SK-N-MC (cell line): Measurements from ENCODE around the gene KAT6B.
A peak's percentile ranks its signal among the peaks of the same experiment; 100 is the strongest.

Source experiments
- DNase-seq: peaks from one replicate; pipeline ENCODE4 v3.0.0-alpha.2; 2011; ENCODE audit warnings: low read depth, low spot score
- H3K27ac ChIP-seq: fragments of 200-600 bp; sonication (generic); 2 replicates; pipeline ENCODE4 v1.5.1; 2016; ENCODE audit warnings: mixed run types
- H3K36me3 ChIP-seq: fragments of 200-600 bp; sonication (generic); 2 replicates; pipeline ENCODE4 v1.6.1; 2017; ENCODE audit warnings: antibody characterized with exemption, low read length, mixed read lengths; ENCODE audit not compliant: insufficient read depth
- H3K4me3 ChIP-seq: fragments of 200-600 bp; sonication (generic); 2 replicates; pipeline ENCODE4 v1.5.1; 2016
- H3K9ac ChIP-seq: fragments of 200-600 bp; sonication (generic); 2 replicates; pipeline ENCODE4 v1.8.0; 2017; ENCODE audit warnings: mixed run types, mixed read lengths; ENCODE audit not compliant: insufficient read length
- H3K9me3 ChIP-seq: fragments of 200-600 bp; sonication (generic); 2 replicates; pipeline ENCODE4 v1.6.1; 2017; ENCODE audit warnings: low read depth, mild to moderate bottlenecking, antibody characterized with exemption, low read length, moderate library complexity, mixed read lengths
- EZH2 ChIP-seq: fragments of 200-600 bp; sonication (generic); IDR thresholded peaks from one replicate; pipeline ENCODE4 v1.6.1; 2017; ENCODE audit warnings: antibody characterized with exemption
- FOXP2 ChIP-seq: optimal IDR thresholded peaks from 2 replicates; pipeline ENCODE3; 2011; ENCODE audit warnings: mild to moderate bottlenecking, moderate library complexity; ENCODE audit not compliant: insufficient read depth; ENCODE audit errors: extremely low read length, control extremely low read depth
- POLR2AphosphoS5 ChIP-seq: IDR thresholded peaks from 2 replicates; pipeline ENCODE4 v1.6.1; 2012; ENCODE audit warnings: mild to moderate bottlenecking, low read depth, low read length, borderline replicate concordance

The KAT6B gene

DNA sequence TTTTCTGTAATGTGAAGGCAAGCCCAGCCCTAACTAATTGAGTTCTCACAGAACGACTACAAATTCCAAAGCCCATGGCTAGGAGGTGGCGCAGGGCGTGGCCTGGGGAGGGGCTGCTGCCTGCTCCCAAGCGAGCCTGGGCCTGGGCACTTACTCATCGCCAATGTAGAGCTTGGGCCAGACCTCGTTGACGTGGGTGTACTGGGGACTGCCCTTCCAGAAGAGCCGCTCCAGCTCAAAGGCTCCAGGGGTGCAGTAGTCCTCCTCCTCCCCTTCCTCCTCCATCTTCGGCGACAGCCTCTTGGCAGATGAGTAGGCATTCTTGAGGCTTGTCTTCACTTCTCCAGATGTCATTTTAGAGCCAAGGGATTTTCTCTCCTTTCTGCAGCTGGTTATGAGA, 231.8 kb downstream of the KAT6B start:
- H3K36me3 ChIP-seq: no peaks in the 10 kb centered on the region
- H3K9me3 ChIP-seq: no peaks in the 10 kb centered on the region
- H3K4me3 ChIP-seq: no peak overlapping the region
- no peak overlapping the region for H3K9ac ChIP-seq
- no peak for TF ChIP-seq POLR2AphosphoS5
- TF ChIP-seq FOXP2: no peak
- TF ChIP-seq EZH2: no peak
- no peak for DNase-seq
- no peak overlapping the region for H3K27ac ChIP-seq

DNA sequence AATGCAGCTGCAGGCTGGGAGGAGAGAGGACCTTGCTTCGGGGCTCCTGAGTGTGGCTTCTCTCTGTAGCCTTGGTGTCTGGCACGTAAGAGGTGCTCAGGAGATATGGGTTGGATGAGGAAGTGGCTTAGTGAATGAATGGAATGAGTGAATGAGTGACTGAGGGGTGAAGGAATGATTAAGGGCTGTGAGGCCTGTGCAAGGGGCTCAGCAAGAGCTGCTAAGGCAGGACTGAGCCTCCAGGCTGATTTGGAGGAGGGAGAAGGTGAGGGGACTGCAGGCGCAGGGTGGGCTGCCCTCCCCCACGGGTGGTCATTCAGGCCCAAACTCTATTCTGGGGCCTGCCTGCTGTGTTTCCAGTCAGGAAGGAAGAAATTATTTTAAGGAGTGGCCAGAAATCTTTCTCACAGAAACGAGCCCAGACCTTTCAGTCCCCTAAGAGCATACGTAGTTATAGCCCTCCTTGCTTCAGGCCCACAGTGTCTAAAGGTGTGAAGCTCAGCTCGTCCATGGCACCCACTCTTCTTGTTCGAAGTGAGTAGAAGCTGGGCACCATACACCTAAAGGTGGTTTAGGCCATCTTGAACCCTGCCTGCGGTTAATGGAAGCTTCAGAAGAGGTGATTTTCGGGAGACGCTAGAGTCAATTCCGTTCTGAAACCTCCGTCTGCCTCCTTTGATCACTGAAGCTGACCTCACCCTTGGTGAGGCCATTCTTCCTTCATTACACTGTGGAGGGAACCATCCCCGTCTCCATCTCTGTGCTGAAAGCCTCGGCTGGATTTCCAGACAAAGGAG, 235.5 kb downstream of the KAT6B start:
- no peak overlapping the region for H3K4me3 ChIP-seq
- H3K9ac ChIP-seq: no peak overlapping the region
- TF ChIP-seq EZH2 (no peak), POLR2AphosphoS5 (no peak), FOXP2 (no peak)
- no peaks in the 10 kb centered on the region for H3K36me3 ChIP-seq
- DNase-seq: no peak
- H3K9me3 ChIP-seq: no peaks in the 10 kb centered on the region
- H3K27ac ChIP-seq: no peak overlapping the region

DNA sequence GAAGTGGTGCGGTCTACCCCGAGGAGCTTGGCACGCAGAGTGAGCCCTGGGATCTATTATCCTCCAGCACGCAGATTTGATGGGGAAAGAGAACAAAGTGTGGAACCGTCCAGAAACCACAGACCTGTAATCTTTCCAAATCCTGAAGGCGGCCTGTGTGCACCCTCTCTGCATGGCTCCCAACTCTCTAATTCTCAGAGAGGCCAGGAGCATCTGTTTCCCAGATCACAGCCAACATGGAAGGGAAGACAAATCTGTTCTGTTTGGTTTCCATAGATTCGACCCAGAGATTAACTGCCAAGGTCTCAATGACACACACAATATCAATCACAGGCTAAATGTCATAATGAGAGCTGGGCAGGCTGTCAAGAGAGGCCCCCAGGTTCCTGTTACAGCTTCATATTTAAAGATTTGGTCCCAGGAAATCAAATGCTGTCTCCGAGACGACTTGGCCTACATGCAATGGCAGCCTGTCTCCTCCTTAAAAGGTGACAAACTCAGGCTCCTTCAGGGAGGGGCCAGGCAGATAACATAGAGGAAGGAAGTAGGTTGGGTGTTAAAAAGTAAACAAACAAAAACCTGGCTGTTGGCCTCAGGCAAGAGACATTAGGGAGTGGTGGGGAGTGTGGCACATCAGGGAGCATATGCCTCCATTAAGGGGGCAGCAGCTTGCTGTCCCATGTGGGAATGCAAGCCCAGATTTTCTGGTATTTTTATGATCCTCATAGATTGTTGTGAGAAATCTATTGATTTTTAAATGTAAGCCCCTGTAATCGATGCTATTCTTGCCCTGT, 236.3 kb downstream of the KAT6B start:
- H3K36me3 ChIP-seq: no peaks in the 10 kb centered on the region
- H3K9me3 ChIP-seq: no peaks in the 10 kb centered on the region
- H3K9ac ChIP-seq: no peak overlapping the region
- no peak overlapping the region for H3K4me3 ChIP-seq
- DNase-seq: no peak
- no peak overlapping the region for H3K27ac ChIP-seq
- no peak for TF ChIP-seq POLR2AphosphoS5
- TF ChIP-seq EZH2: no peak
- no peak for TF ChIP-seq FOXP2

DNA sequence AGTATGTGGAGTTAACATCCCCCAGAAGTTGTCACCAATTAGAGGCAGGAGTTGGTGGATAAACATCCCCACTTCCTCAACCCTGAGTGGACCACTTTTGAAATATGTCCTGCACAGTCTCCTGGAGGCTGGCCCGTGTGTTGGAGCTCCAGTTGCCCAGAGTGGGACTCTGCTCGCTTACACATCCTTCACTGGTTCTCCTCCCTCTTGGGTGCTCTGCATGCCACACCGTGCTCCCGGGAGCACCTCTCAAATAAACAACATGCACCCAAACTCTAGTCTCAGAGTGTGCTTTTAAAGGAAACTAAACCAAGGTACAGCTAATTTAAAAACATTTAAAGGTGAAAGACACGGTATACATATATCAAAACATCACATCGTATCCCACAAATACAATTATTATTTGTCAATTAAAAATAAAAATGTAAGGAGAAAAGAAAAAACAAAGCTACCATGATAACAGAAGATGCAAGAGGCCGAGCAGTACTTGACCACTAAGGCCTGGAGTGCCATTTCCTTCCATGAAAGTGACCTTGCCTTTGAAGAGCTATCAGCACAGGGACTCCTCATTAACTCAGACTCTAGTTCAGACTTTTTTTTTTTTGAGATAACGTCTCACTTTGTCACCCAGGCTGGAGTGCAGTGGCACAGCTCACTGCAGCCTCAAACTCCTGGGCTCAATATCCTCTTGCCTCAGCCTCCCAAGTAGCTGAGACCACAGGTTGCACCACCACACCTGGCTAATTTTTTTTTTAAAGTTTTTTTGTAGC, 237.2 kb downstream of the KAT6B start:
- no peaks in the 10 kb centered on the region for H3K36me3 ChIP-seq

DNA sequence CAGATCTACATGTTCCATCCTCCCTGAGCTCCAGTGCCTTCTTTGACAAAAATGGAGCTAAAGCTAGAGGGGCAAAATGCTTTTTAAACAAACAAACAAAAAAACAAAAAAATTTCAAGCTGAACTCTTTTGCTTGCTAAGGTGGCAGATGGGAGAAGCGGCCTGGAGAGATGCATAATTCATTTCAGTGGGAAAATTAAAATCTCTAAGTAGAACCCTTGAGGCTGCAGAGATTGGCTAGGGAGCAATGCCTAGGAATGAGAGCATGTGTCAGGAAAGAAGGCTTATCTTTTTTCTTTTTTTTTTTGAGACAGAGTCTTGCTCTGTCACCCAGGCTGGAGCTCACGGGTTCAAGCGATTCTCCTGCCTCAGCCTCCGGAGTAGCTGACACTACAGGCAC, 238.7 kb downstream of the KAT6B start:
- H3K9ac ChIP-seq: no peak overlapping the region
- no peak overlapping the region for H3K4me3 ChIP-seq
- DNase-seq: no peak
- peak overlapping the region; percentile 60; the same call in 1 of the 2 replicates for H3K27ac ChIP-seq
- TF ChIP-seq FOXP2: no peak
- TF ChIP-seq POLR2AphosphoS5: no peak
- TF ChIP-seq EZH2: no peak
- H3K9me3 ChIP-seq: no peaks in the 10 kb centered on the region
- H3K36me3 ChIP-seq: no peaks in the 10 kb centered on the region

More for the DNA sequence above, 237.2 kb downstream of the KAT6B start:
- DNase-seq: no peak
- Histone ChIP-seq H3K9me3 (no peaks in the 10 kb centered on the region), H3K4me3 (no peak overlapping the region), H3K9ac (no peak overlapping the region), H3K27ac (no peak overlapping the region)
- TF ChIP-seq FOXP2: no peak
- no peak for TF ChIP-seq EZH2
- no peak for TF ChIP-seq POLR2AphosphoS5

DNA sequence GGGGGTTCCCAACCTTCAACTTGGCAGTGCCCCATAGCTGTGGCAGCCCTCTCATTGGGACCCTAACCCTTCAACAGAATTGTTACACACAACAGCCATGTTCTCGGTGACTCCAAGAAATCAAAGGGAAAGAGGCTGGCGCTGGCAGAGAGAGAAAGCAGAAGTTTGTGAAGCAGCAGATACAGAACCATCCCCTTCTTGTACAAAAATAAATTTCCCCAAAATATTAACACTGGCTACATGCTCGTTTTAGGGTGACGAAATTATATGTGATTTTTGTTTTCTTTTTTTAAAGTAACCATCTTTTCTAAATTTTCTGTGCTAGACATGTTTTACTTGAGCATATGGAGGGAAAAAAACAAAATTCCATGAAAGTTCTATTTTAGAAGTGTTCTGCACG, 239.9 kb downstream of the KAT6B start:
- Histone ChIP-seq H3K27ac (no peak overlapping the region), H3K36me3 (no peaks in the 10 kb centered on the region), H3K4me3 (no peak overlapping the region), H3K9me3 (no peaks in the 10 kb centered on the region), H3K9ac (no peak overlapping the region)
- no peak for TF ChIP-seq EZH2
- no peak for TF ChIP-seq FOXP2
- no peak for TF ChIP-seq POLR2AphosphoS5
- DNase-seq: no peak

DNA sequence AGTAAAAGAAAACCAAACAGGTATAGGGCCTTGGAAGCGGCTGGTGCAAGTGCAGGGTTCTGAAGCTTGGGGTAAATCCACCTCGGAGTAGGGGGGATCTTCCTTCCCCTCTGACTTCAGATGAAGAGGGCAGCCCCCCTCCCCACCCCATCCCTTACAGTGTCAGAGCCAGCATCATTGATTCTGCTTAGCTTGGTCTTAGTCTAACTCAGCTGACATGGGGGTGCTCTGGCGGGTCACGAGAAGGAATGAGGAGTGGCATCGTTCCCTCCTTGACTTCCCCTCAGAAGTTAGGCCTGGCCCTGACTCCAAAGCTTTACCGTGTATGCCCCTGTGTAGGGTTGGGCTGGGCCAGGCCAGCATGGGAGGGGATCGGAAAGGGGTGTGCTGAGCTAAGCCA, 240.9 kb downstream of the KAT6B start:
- no peak for DNase-seq
- H3K36me3 ChIP-seq: no peaks in the 10 kb centered on the region
- no peak overlapping the region for H3K9ac ChIP-seq
- TF ChIP-seq EZH2: no peak
- TF ChIP-seq POLR2AphosphoS5: no peak
- no peak for TF ChIP-seq FOXP2
- no peaks in the 10 kb centered on the region for H3K9me3 ChIP-seq
- no peak overlapping the region for H3K27ac ChIP-seq
- no peak overlapping the region for H3K4me3 ChIP-seq

DNA sequence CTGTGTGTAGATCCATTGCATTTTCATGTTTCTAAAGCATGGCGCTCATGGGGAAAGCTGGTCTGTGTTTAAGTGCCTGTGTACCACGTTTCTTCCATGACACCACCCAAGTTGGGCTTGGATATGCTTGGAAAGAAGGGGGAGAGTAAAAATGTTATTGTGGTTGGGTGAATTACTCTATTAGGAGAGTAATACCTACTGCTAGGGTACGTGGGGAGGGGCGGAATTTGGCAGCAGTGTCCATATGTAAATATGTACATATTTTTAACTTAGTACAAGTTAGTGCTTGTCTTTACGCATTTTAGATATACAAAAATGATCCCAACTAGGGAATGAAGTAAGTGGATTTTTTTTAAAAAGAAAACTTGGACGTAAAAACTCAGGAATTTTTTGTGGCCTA, 242.1 kb downstream of the KAT6B start:
- Histone ChIP-seq H3K9ac (no peak overlapping the region), H3K4me3 (no peak overlapping the region), H3K36me3 (no peaks in the 10 kb centered on the region), H3K27ac (no peak overlapping the region), H3K9me3 (no peaks in the 10 kb centered on the region)
- no peak for DNase-seq
- no peak for TF ChIP-seq EZH2
- TF ChIP-seq POLR2AphosphoS5: no peak
